H1 (cell line): ENCODE data around the gene ERFE. TPM values are rescaled to one million over a fixed set of nuclear protein-coding genes. Genes with fewer than 3 reads are reported as not detected.

ENCODE experiments used
- CTCF ChIA-PET: fragments of 300-600 bp; sonication (Branson Sonifier 250); formaldehyde crosslinking; loops from one replicate; lab custom pipeline; 2021; ENCODE audit not compliant: partially characterized antibody; lab: Charles Lee
- POLR2A ChIA-PET: fragments of 300-600 bp; sonication (Branson Sonifier 250); formaldehyde crosslinking; loops from one replicate; lab custom pipeline; 2021; ENCODE audit warnings: inconsistent platforms; ENCODE audit not compliant: partially characterized antibody; lab: Charles Lee
- DNase-seq, 2 experiments: peaks; one replicate each; pipeline versions ENCODE4 v3.0.0 to v3.0.0-alpha.2; 2010 to 2022; ENCODE audit warnings: low spot score in 2 of 2, low read depth in 1 of 2, mixed read lengths in 1 of 2
- FAIRE-seq: peaks from 2 replicates; lab custom pipeline; 2011; peaks lifted over from hg19 to GRCh38; lab: Jason Lieb, UNC
- H2AFZ ChIP-seq: 2 replicates; pipeline ENCODE4 v1.8.1; 2012; ENCODE audit warnings: low read length, inconsistent platforms
- H2AK5ac ChIP-seq: 2 replicates; pipeline ENCODE4 v1.6.1; 2013; ENCODE audit warnings: low read depth, low read length
- H2BK120ac ChIP-seq: replicated peaks from 2 replicates; pipeline ENCODE3; 2013; ENCODE audit warnings: low read depth, low read length, inconsistent platforms
- H2BK12ac ChIP-seq: 2 replicates; pipeline ENCODE4 v1.6.1; 2013; ENCODE audit warnings: low read depth, low read length
- H2BK15ac ChIP-seq: 2 replicates; pipeline ENCODE4 v1.6.1; 2013; ENCODE audit warnings: low read length
- H2BK20ac ChIP-seq: 2 replicates; pipeline ENCODE4 v1.6.1; 2013; ENCODE audit warnings: low read length
- H2BK5ac ChIP-seq: 2 replicates; pipeline ENCODE4 v1.6.1; 2013; ENCODE audit warnings: low read depth, low read length
- H3K14ac ChIP-seq: 2 replicates; pipeline ENCODE4 v1.6.1; 2013; ENCODE audit warnings: inconsistent platforms; ENCODE audit not compliant: insufficient read length
- H3K18ac ChIP-seq: 2 replicates; pipeline ENCODE4 v1.6.1; 2013; ENCODE audit warnings: low read length; ENCODE audit errors: extremely low read depth
- H3K23ac ChIP-seq: 2 replicates; pipeline ENCODE4 v1.6.1; 2013; ENCODE audit warnings: inconsistent platforms; ENCODE audit not compliant: insufficient read length
- H3K23me2 ChIP-seq: 2 replicates; pipeline ENCODE4 v1.6.1; 2013; ENCODE audit warnings: low read depth, low read length
- H3K27ac ChIP-seq: 2 replicates; pipeline ENCODE4 v1.6.1; 2011; ENCODE audit warnings: low read depth, low read length, inconsistent platforms
- H3K27me3 ChIP-seq, 4 experiments: replicated peaks in 1 of 4; 1 replicate in 1 of 4; 2 replicates in 3 of 4; pipeline versions ENCODE4 v1.6.1 to v1.8.1; 2011 to 2013; ENCODE audit warnings: low read length in 3 of 4, mild to moderate bottlenecking in 3 of 4, inconsistent platforms in 2 of 4, mixed read lengths in 2 of 4, moderate library complexity in 1 of 4; ENCODE audit not compliant: control insufficient read depth in 3 of 4, insufficient read depth in 3 of 4; ENCODE audit errors: extremely low read depth in 1 of 4
- H3K36me3 ChIP-seq, 4 experiments: 2 replicates each; pipeline versions ENCODE4 v1.6.1 to v1.8.1; 2011 to 2013; ENCODE audit warnings: mild to moderate bottlenecking in 4 of 4, low read length in 3 of 4, moderate library complexity in 2 of 4, control low read depth in 1 of 4, inconsistent platforms in 1 of 4; ENCODE audit not compliant: insufficient read depth in 4 of 4, control insufficient read depth in 2 of 4
- H3K4ac ChIP-seq: replicated peaks from 2 replicates; pipeline ENCODE3; 2013; ENCODE audit warnings: low read length, low read depth, mixed read lengths, inconsistent platforms; ENCODE audit not compliant: insufficient read length
- H3K4me1 ChIP-seq, 4 experiments: replicated peaks in 1 of 4; 1 replicate in 1 of 4; 2 replicates in 3 of 4; pipeline versions ENCODE4 v1.6.1 to v1.8.1; 2011 to 2013; ENCODE audit warnings: low read length in 3 of 4, inconsistent platforms in 2 of 4, mixed read lengths in 1 of 4; ENCODE audit not compliant: insufficient read depth in 4 of 4, control insufficient read depth in 3 of 4
- H3K4me2 ChIP-seq, 2 experiments: 2 replicates each; pipeline versions ENCODE4 v1.6.1 to v1.8.1; 2011 to 2013; ENCODE audit warnings: low read depth in 2 of 2, low read length in 2 of 2, control low read depth in 1 of 2, inconsistent platforms in 1 of 2, mild to moderate bottlenecking in 1 of 2; ENCODE audit not compliant: insufficient read depth in 1 of 2
- H3K4me3 ChIP-seq, 4 experiments: fragments of 200-600, 300-600 bp in 1 of 4; sonication (generic), shearing (Covaris generic), sonication (Bioruptor Twin) in 1 of 4; 2 replicates each; pipeline versions ENCODE4 v1.5.1 to v1.8.1; 2011 to 2016; ENCODE audit warnings: low read length in 4 of 4, low read depth in 3 of 4, control low read depth in 2 of 4, inconsistent platforms in 2 of 4, mild to moderate bottlenecking in 2 of 4, mixed read lengths in 1 of 4, moderate library complexity in 1 of 4; ENCODE audit not compliant: insufficient read depth in 2 of 4; ENCODE audit errors: extremely low read depth in 1 of 4
- H3K56ac ChIP-seq: replicated peaks from 2 replicates; pipeline ENCODE3; 2013; ENCODE audit warnings: low read depth, mild to moderate bottlenecking, mixed read lengths, low read length, inconsistent platforms; ENCODE audit not compliant: insufficient read length
- H3K79me1 ChIP-seq: 2 replicates; pipeline ENCODE4 v1.6.1; 2013; ENCODE audit warnings: low read depth, low read length, control low read depth
- H3K79me2 ChIP-seq, 2 experiments: 2 replicates each; pipeline versions ENCODE4 v1.6.1 to v1.8.1; 2012 to 2013; ENCODE audit warnings: low read length in 2 of 2, mild to moderate bottlenecking in 2 of 2, inconsistent platforms in 1 of 2; ENCODE audit not compliant: insufficient read depth in 2 of 2, control insufficient read depth in 1 of 2
- H3K9ac ChIP-seq, 4 experiments: replicated peaks in 1 of 4; 1 replicate in 1 of 4; 2 replicates in 3 of 4; pipeline versions ENCODE4 v1.6.1 to v1.8.1; 2011 to 2013; ENCODE audit warnings: low read depth in 3 of 4, low read length in 3 of 4, control low read depth in 2 of 4, mild to moderate bottlenecking in 2 of 4, moderate library complexity in 2 of 4, inconsistent platforms in 1 of 4; ENCODE audit errors: extremely low read depth in 1 of 4
- H3K9me3 ChIP-seq, 2 experiments: 2 replicates each; pipeline versions ENCODE4 v1.6.1 to v1.8.1; 2012 to 2013; ENCODE audit warnings: mild to moderate bottlenecking in 2 of 2, moderate library complexity in 2 of 2, control low read depth in 1 of 2, inconsistent platforms in 1 of 2, low read depth in 1 of 2, low read length in 1 of 2, mixed read lengths in 1 of 2; ENCODE audit not compliant: insufficient read depth in 2 of 2
- H4K20me1 ChIP-seq, 2 experiments: replicated peaks in 1 of 2; 2 replicates each; pipeline versions ENCODE3 to v1.8.1; 2011 to 2013; ENCODE audit warnings: inconsistent platforms in 2 of 2, low read length in 2 of 2, mild to moderate bottlenecking in 1 of 2; ENCODE audit not compliant: insufficient read depth in 2 of 2, control insufficient read depth in 1 of 2
- H4K5ac ChIP-seq: 2 replicates; pipeline ENCODE4 v1.6.1; 2013; ENCODE audit warnings: low read length, low read depth, mixed read lengths, inconsistent platforms; ENCODE audit not compliant: insufficient read length
- H4K8ac ChIP-seq: 2 replicates; pipeline ENCODE4 v1.8.0; 2013; ENCODE audit warnings: mild to moderate bottlenecking, moderate library complexity, low read length, inconsistent platforms; ENCODE audit not compliant: insufficient read depth; ENCODE audit errors: extremely low read depth
- H4K91ac ChIP-seq: replicated peaks from 2 replicates; pipeline ENCODE3; 2013; ENCODE audit warnings: low read length, mixed read lengths, inconsistent platforms; ENCODE audit not compliant: insufficient read length
- HDAC2 ChIP-seq, 2 experiments: fragments of 300-600 bp in 1 of 2; sonication (generic) in 1 of 2; IDR thresholded peaks; 2 replicates each; pipeline ENCODE4 v1.6.1; 2011 to 2012; ENCODE audit warnings: low read depth in 2 of 2, low read length in 2 of 2, mild to moderate bottlenecking in 2 of 2, moderate library complexity in 2 of 2, borderline replicate concordance in 1 of 2, inconsistent platforms in 1 of 2
- JUN ChIP-seq: IDR thresholded peaks from 2 replicates; pipeline ENCODE4 v1.6.1; 2011; ENCODE audit warnings: low read depth, mild to moderate bottlenecking, improper control_type of control experiment, low read length
- KDM1A ChIP-seq: fragments of 200-600, 300-600 bp; sonication (generic); IDR thresholded peaks from 2 replicates; pipeline ENCODE4 v1.7.1; 2016; ENCODE audit warnings: mild to moderate bottlenecking, low read length, borderline replicate concordance
- MAX ChIP-seq: IDR thresholded peaks from 2 replicates; pipeline ENCODE4 v1.6.1; 2012; ENCODE audit warnings: inconsistent platforms
- RAD21 ChIP-seq, 2 experiments: IDR thresholded peaks in 1 of 2; conservative IDR thresholded peaks in 1 of 2; 2 replicates each; pipeline ENCODE4 v1.6.1; 2011; ENCODE audit warnings: low read depth in 2 of 2, low read length in 2 of 2, improper control_type of control experiment in 1 of 2, inconsistent platforms in 1 of 2, mild to moderate bottlenecking in 1 of 2, moderate library complexity in 1 of 2
- RXRA ChIP-seq: IDR thresholded peaks from 2 replicates; pipeline ENCODE4 v1.6.1; 2011; ENCODE audit warnings: low read depth, mild to moderate bottlenecking, low read length, moderate library complexity; ENCODE audit not compliant: insufficient read depth
- SIN3A ChIP-seq, 2 experiments: IDR thresholded peaks in 1 of 2; conservative IDR thresholded peaks in 1 of 2; 2 replicates each; pipeline ENCODE4 v1.6.1; 2011 to 2012; ENCODE audit warnings: low read length in 2 of 2, improper control_type of control experiment in 1 of 2, low read depth in 1 of 2, mild to moderate bottlenecking in 1 of 2
- USF2 ChIP-seq: IDR thresholded peaks from 2 replicates; pipeline ENCODE4 v1.6.1; 2011; ENCODE audit warnings: low read length, improper control_type of control experiment
- WGBS, 2 experiments: shearing (Covaris generic) in 1 of 2; methylation state at CpG; one replicate each; pipeline versions ENCODE4 v1.1.6 to v1.1.7; 2013 to 2015; ENCODE audit warnings: low lambda C conversion rate in 2 of 2, mixed read lengths in 2 of 2, inconsistent platforms in 1 of 2, low coverage in 1 of 2, missing lambda C conversion rate in 1 of 2; ENCODE audit not compliant: insufficient replicate concordance in 2 of 2, insufficient coverage in 1 of 2, insufficient read length in 1 of 2; ENCODE audit errors: extremely low coverage in 1 of 2, missing lambda C conversion rate in 1 of 2; 5-methylcytosine and 5-hydroxymethylcytosine counted together
- polyA plus RNA-seq, 7 experiments: library from polyadenylated mRNA; depleted of rRNA in 3 of 7; stranded (reverse) in 5 of 7; unstranded in 2 of 7; fragments of >200 nt in 5 of 7; fragments of 200-250 nt in 2 of 7; gene quantifications; 1 replicate in 5 of 7; 2 replicates in 1 of 7; 4 replicates in 1 of 7; pipeline versions ENCODE4 v1.2.1 to v1.2.3, GENCODE V29; 2011 to 2013; ENCODE audit warnings: missing spikeins in 2 of 7, mixed read lengths in 2 of 7
- total RNA-seq: library from RNA; stranded (reverse); fragmentation: NEBNext Ultra II Directional; extraction: Animal tissue kit (Norgen Biotek cat#: 25700); gene quantifications from 2 replicates; pipeline ENCODE4 v1.2.1, GENCODE V29; 2021

The ERFE gene
- total and polyA plus RNA-seq, 2 of the 8 experiments (the other 6 are each of a cell fraction or from before 2014, with no cell fraction given): 2.5 to 3.6 TPM

GRCh38 chr2:238168196-238169047 lies 9.7 kb downstream of the ERFE start:
- H3K9ac ChIP-seq: no peak overlapping the region; a peak in 1 of 7 replicates
- H2BK5ac ChIP-seq: no peak overlapping the region
- H3K56ac ChIP-seq: no peak overlapping the region
- no peaks in the 10 kb centered on the region for H3K79me2 ChIP-seq
- peaks cover 4% of the 10 kb centered on the region; the same call in 1 of the 2 replicates for H3K23me2 ChIP-seq
- no peak for FAIRE-seq
- H4K20me1 ChIP-seq: peaks cover 6 to 11% of the 10 kb centered on the region in 2 experiments
- CTCF ChIA-PET: interaction anchor here (1.1 kb wide), 1 partner anchor 28 kb away, joined by 4 read pairs; no protein-coding TSS in a partner anchor
- H2BK12ac ChIP-seq: no peak overlapping the region
- peaks cover 7 to 17% (median 14%) of the 10 kb centered on the region in 4 experiments for H3K27me3 ChIP-seq
- H3K9me3 ChIP-seq: no peaks in the 10 kb centered on the region
- no peak overlapping the region for H3K4me2 ChIP-seq
- no peak overlapping the region for H2BK20ac ChIP-seq
- no peak overlapping the region for H2AFZ ChIP-seq
- no peak overlapping the region for H2BK15ac ChIP-seq
- no peak overlapping the region for H3K18ac ChIP-seq
- H4K91ac ChIP-seq: no peak overlapping the region
- H2BK120ac ChIP-seq: no peak overlapping the region
- no peak for DNase-seq
- H3K4me1 ChIP-seq: no peaks in the 10 kb centered on the region
- no peak overlapping the region for H3K4ac ChIP-seq
- no peak overlapping the region for H4K8ac ChIP-seq
- POLR2A ChIA-PET: interaction anchor here (0.9 to 1.1 kb wide), 3 partner anchors 9 to 35 kb away, joined by 3 read pairs; partner anchors contain the start of gene ILKAP
- no peak overlapping the region for H2AK5ac ChIP-seq
- 94% methylated on average over 13 of the region's 13 CpGs; no CpG with 5 or more reads in 1 of the 2 experiments for WGBS, 2 experiments
- H3K23ac ChIP-seq: no peak overlapping the region
- peaks cover 2 to 24% (median 5%) of the 10 kb centered on the region in 4 experiments; a peak in 4 of 8 replicates for H3K36me3 ChIP-seq
- no peak overlapping the region for H4K5ac ChIP-seq
- no peak overlapping the region for H3K14ac ChIP-seq
- no peaks in the 10 kb centered on the region; the same call in 1 of the 2 replicates for H3K79me1 ChIP-seq
- no peak overlapping the region for H3K27ac ChIP-seq
- no peak overlapping the region for H3K4me3 ChIP-seq
- no peak for TF ChIP-seq HDAC2 (IDR thresholded peaks at IDR 0.05; ENCODE audit: borderline replicate concordance in 1 of 2, low read depth in 2 of 2, low read length in 2 of 2)
- no peak for TF ChIP-seq RXRA
- TF ChIP-seq JUN: no peak
- TF ChIP-seq MAX: no peak
- TF ChIP-seq SIN3A (conservative IDR thresholded peaks at IDR 0.05 in 1 of 2, IDR thresholded peaks at IDR 0.05 in 1 of 2; ENCODE audit: low read depth in 1 of 2, low read length in 2 of 2): no peak
- no peak for TF ChIP-seq RAD21 (IDR thresholded peaks at IDR 0.05 in 1 of 2, conservative IDR thresholded peaks at IDR 0.05 in 1 of 2; ENCODE audit: low read depth in 2 of 2, low read length in 2 of 2)
- no peak for TF ChIP-seq KDM1A
- TF ChIP-seq USF2: no peak
